ENCODE data around the gene ARMS2. TPM values are rescaled to one million over a fixed set of nuclear protein-coding genes. Genes with fewer than 3 reads are reported as not detected.

Gene ARMS2
- polyA plus RNA-seq, 3 donors = not detected

GRCh38 chr10:122461729-122462532 lies 7.5 kb downstream of the ARMS2 start:
- no peak for DNase-seq
- Histone ChIP-seq H3K4me2 (replicated peaks; ENCODE audit: extremely low read depth, low read length, poor library complexity, severe bottlenecking) (peak overlapping the region; percentile 88), H3K27ac (ENCODE audit: low read depth in 1 of 2, low read length in 2 of 2) (no peak overlapping the region), H3K36me3 (replicated peaks in 1 of 2; ENCODE audit: control insufficient read depth in 1 of 2, insufficient read depth in 2 of 2, low read length in 2 of 2) (no peaks in the 10 kb centered on the region), H3K9me3 (replicated peaks in 1 of 2; ENCODE audit: control insufficient read depth in 1 of 2, insufficient read depth in 1 of 2, low read length in 2 of 2) (peaks cover 0 to 35% of the 10 kb centered on the region in 2 donors), H3K4me1 (ENCODE audit: control insufficient read depth in 1 of 2, insufficient read depth in 2 of 2, low read length in 2 of 2) (peaks cover 21 to 40% of the 10 kb centered on the region in 2 donors), H3K4me3 (replicated peaks in 1 of 3; ENCODE audit: low read depth in 2 of 3, low read length in 3 of 3) (peak overlapping the region; percentile 20 to 72 (median 41)), H3K79me2 (ENCODE audit: insufficient read depth, low read length) (no peaks in the 10 kb centered on the region), H4K20me1 (ENCODE audit: insufficient read depth, low read length) (no peaks in the 10 kb centered on the region), H3K27me3 (ENCODE audit: control insufficient read depth in 2 of 2, insufficient read depth in 2 of 2, low read length in 2 of 2) (peaks cover 69 to 84% of the 10 kb centered on the region in 2 donors), H3K9ac (ENCODE audit: insufficient read depth, low read length, poor library complexity, severe bottlenecking) (peak overlapping the region; percentile 2), H2AFZ (ENCODE audit: insufficient read depth, low read depth, low read length, poor library complexity, severe bottlenecking) (peak overlapping the region; percentile 67)
- H3K27me3 Mint-ChIP-seq (ENCODE audit: low read depth in 3 of 3) = peaks cover 79 to 87% (median 82%) of the 10 kb centered on the region in 3 donors
- H3K4me3 Mint-ChIP-seq = peak overlapping the region; percentile 89 to 93
- intact Hi-C loops (cut with micrococcal nuclease) = no loop called here
- H3K4me1 Mint-ChIP-seq = peaks cover 52% of the 10 kb centered on the region
- TF ChIP-seq, protein P1, sequence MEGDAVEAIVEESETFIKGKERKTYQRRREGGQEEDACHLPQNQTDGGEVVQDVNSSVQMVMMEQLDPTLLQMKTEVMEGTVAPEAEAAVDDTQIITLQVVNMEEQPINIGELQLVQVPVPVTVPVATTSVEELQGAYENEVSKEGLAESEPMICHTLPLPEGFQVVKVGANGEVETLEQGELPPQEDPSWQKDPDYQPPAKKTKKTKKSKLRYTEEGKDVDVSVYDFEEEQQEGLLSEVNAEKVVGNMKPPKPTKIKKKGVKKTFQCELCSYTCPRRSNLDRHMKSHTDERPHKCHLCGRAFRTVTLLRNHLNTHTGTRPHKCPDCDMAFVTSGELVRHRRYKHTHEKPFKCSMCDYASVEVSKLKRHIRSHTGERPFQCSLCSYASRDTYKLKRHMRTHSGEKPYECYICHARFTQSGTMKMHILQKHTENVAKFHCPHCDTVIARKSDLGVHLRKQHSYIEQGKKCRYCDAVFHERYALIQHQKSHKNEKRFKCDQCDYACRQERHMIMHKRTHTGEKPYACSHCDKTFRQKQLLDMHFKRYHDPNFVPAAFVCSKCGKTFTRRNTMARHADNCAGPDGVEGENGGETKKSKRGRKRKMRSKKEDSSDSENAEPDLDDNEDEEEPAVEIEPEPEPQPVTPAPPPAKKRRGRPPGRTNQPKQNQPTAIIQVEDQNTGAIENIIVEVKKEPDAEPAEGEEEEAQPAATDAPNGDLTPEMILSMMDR (IDR thresholded peaks at IDR 0.05) = no peak
- H3K36me3 Mint-ChIP-seq = peaks cover 3 to 23% of the 10 kb centered on the region in 2 donors
- under 1% methylated on average over 90 of the region's 95 CpGs for WGBS (ENCODE audit: insufficient coverage)
- H3K9me3 Mint-ChIP-seq = peaks cover 0 to 21% (median 8%) of the 10 kb centered on the region in 7 donors
- peak overlapping the region in 1 of 7 donors; percentile 14 for H3K27ac Mint-ChIP-seq

GRCh38 chr10:122462533-122463465 lies 8.3 kb downstream of the ARMS2 start:
- peaks cover 0 to 21% (median 8%) of the 10 kb centered on the region in 7 donors for H3K9me3 Mint-ChIP-seq
- H2AFZ ChIP-seq (ENCODE audit: insufficient read depth, low read depth, low read length, poor library complexity, severe bottlenecking) = peak overlapping the region; percentile 67
- peak overlapping the region; percentile 2 for H3K9ac ChIP-seq (ENCODE audit: insufficient read depth, low read length, poor library complexity, severe bottlenecking)
- 33% methylated on average over 42 of the region's 47 CpGs for WGBS (ENCODE audit: insufficient coverage)
- peaks cover 6 to 23% of the 10 kb centered on the region in 2 donors for H3K36me3 Mint-ChIP-seq
- H3K9me3 ChIP-seq (replicated peaks in 1 of 2; ENCODE audit: control insufficient read depth in 1 of 2, insufficient read depth in 1 of 2, low read length in 2 of 2) = peaks cover 0 to 35% of the 10 kb centered on the region in 2 donors
- H3K4me1 ChIP-seq (ENCODE audit: control insufficient read depth in 1 of 2, insufficient read depth in 2 of 2, low read length in 2 of 2) = peaks cover 30 to 49% of the 10 kb centered on the region in 2 donors
- TF ChIP-seq, protein P1 (IDR thresholded peaks at IDR 0.05) = no peak
- H3K79me2 ChIP-seq (ENCODE audit: insufficient read depth, low read length) = no peaks in the 10 kb centered on the region
- no peaks in the 10 kb centered on the region for H3K36me3 ChIP-seq (replicated peaks in 1 of 2; ENCODE audit: control insufficient read depth in 1 of 2, insufficient read depth in 2 of 2, low read length in 2 of 2)
- H3K4me3 ChIP-seq (replicated peaks in 1 of 3; ENCODE audit: low read depth in 2 of 3, low read length in 3 of 3) = peak overlapping the region; percentile 20 to 72 (median 41)
- intact Hi-C loops (cut with micrococcal nuclease) = no loop called here
- H3K27me3 Mint-ChIP-seq (ENCODE audit: low read depth in 3 of 3) = peaks cover 74 to 79% (median 74%) of the 10 kb centered on the region in 3 donors
- H3K4me1 Mint-ChIP-seq = peaks cover 60% of the 10 kb centered on the region
- H3K27me3 ChIP-seq (ENCODE audit: control insufficient read depth in 2 of 2, insufficient read depth in 2 of 2, low read length in 2 of 2) = peaks cover 61 to 75% of the 10 kb centered on the region in 2 donors
- no peaks in the 10 kb centered on the region for H4K20me1 ChIP-seq (ENCODE audit: insufficient read depth, low read length)
- peak overlapping the region in 3 of 7 donors; percentile 14 to 55 (median 37) for H3K27ac Mint-ChIP-seq
- H3K4me2 ChIP-seq (replicated peaks; ENCODE audit: extremely low read depth, low read length, poor library complexity, severe bottlenecking) = peak overlapping the region; percentile 88
- no peak for DNase-seq
- no peak overlapping the region for H3K27ac ChIP-seq (ENCODE audit: low read depth in 1 of 2, low read length in 2 of 2)
- peak overlapping the region; percentile 89 to 93 for H3K4me3 Mint-ChIP-seq

All from CD14-positive monocyte (primary cell).